Ishikawa (cell line): ENCODE results near the gene B4GALNT1.

ENCODE experiments used
- EGR1 ChIP-seq: IDR thresholded peaks from 2 replicates; pipeline ENCODE4 v1.6.1; 2012
- EP300 ChIP-seq: IDR thresholded peaks from 2 replicates; pipeline ENCODE4 v1.6.1; 2012; ENCODE audit warnings: borderline replicate concordance
- RAD21 ChIP-seq: IDR thresholded peaks from 2 replicates; pipeline ENCODE4 v1.6.1; 2012; ENCODE audit warnings: low read depth
- YY1 ChIP-seq: IDR thresholded peaks from 2 replicates; pipeline ENCODE4 v1.6.1; 2012; ENCODE audit warnings: low read depth
- ZBTB7A ChIP-seq: IDR thresholded peaks from 2 replicates; pipeline ENCODE4 v1.6.1; 2012; ENCODE audit warnings: low read depth
- TF ChIP-seq, protein P1 (sequence below): IDR thresholded peaks from 2 replicates; pipeline ENCODE4 v1.6.1; 2012; ENCODE audit warnings: low read depth, mild to moderate bottlenecking
- TF ChIP-seq, protein P2 (sequence below): IDR thresholded peaks from 2 replicates; pipeline ENCODE4 v1.6.1; 2012
- TF ChIP-seq, protein P3 (sequence below): IDR thresholded peaks from 2 replicates; pipeline ENCODE4 v1.6.1; 2012

DNA sequence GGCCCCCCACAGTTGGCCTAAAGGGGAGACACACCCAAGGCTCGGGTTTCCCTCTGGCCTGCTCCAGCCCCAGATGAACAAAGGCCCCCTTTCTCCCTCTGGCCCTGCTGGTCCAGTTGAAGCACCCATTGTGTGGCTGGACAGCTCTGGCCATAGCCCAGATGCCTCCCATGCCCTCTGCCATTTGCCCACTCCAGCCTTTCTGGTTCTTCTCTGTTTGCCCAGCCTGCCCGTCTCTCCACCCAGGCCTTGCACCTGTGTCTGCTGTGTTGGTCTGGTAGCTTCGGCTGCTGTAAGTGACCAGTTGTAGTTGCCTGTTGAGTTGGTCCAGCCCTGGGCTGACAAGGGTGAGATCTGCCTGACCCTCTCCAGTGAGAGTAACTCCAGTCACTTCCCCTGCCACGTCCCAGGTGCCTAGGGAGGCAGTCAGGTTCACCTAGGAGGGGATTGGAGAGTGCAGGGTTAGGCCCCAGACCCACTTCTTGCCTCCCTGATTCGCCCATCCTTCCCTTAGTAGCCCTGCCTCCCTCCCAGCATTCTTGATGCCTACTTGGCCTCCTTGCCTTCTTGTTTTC is 3.0 kb downstream of the B4GALNT1 start:
- TF ChIP-seq YY1 (no peak), RAD21 (no peak), EGR1 (no peak), EP300 (no peak), ZBTB7A (no peak)
- TF ChIP-seq, protein P1, sequence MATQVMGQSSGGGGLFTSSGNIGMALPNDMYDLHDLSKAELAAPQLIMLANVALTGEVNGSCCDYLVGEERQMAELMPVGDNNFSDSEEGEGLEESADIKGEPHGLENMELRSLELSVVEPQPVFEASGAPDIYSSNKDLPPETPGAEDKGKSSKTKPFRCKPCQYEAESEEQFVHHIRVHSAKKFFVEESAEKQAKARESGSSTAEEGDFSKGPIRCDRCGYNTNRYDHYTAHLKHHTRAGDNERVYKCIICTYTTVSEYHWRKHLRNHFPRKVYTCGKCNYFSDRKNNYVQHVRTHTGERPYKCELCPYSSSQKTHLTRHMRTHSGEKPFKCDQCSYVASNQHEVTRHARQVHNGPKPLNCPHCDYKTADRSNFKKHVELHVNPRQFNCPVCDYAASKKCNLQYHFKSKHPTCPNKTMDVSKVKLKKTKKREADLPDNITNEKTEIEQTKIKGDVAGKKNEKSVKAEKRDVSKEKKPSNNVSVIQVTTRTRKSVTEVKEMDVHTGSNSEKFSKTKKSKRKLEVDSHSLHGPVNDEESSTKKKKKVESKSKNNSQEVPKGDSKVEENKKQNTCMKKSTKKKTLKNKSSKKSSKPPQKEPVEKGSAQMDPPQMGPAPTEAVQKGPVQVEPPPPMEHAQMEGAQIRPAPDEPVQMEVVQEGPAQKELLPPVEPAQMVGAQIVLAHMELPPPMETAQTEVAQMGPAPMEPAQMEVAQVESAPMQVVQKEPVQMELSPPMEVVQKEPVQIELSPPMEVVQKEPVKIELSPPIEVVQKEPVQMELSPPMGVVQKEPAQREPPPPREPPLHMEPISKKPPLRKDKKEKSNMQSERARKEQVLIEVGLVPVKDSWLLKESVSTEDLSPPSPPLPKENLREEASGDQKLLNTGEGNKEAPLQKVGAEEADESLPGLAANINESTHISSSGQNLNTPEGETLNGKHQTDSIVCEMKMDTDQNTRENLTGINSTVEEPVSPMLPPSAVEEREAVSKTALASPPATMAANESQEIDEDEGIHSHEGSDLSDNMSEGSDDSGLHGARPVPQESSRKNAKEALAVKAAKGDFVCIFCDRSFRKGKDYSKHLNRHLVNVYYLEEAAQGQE: no peak
- TF ChIP-seq, protein P2, sequence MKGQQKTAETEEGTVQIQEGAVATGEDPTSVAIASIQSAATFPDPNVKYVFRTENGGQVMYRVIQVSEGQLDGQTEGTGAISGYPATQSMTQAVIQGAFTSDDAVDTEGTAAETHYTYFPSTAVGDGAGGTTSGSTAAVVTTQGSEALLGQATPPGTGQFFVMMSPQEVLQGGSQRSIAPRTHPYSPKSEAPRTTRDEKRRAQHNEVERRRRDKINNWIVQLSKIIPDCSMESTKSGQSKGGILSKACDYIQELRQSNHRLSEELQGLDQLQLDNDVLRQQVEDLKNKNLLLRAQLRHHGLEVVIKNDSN: no peak
- TF ChIP-seq, protein P3, sequence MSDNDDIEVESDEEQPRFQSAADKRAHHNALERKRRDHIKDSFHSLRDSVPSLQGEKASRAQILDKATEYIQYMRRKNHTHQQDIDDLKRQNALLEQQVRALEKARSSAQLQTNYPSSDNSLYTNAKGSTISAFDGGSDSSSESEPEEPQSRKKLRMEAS: no peak
